Measurements from ENCODE around the gene RMDN3.

DNA sequence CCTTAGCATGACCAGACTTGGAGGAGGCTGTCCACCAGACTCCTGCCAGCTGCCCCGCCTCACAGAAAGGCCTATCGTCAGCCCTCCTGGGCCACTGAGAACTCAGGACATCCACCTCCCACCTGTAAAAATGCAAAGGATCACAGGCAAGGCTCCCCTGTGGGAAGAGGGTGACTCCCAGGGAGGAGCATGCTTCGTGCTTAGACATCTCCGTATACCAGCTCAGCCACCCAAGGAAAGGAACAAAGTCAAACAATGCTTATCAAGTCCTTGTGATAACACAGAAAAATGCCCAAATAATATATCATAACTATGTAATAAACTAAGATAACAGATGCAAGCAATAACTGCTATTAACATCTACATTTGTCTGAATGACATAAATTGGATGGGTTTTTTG lies 4.2 kb downstream of the RMDN3 start:
- TF ChIP-seq, protein P1, sequence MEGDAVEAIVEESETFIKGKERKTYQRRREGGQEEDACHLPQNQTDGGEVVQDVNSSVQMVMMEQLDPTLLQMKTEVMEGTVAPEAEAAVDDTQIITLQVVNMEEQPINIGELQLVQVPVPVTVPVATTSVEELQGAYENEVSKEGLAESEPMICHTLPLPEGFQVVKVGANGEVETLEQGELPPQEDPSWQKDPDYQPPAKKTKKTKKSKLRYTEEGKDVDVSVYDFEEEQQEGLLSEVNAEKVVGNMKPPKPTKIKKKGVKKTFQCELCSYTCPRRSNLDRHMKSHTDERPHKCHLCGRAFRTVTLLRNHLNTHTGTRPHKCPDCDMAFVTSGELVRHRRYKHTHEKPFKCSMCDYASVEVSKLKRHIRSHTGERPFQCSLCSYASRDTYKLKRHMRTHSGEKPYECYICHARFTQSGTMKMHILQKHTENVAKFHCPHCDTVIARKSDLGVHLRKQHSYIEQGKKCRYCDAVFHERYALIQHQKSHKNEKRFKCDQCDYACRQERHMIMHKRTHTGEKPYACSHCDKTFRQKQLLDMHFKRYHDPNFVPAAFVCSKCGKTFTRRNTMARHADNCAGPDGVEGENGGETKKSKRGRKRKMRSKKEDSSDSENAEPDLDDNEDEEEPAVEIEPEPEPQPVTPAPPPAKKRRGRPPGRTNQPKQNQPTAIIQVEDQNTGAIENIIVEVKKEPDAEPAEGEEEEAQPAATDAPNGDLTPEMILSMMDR (IDR thresholded peaks at IDR 0.05), result no peak
- TF ChIP-seq POLR2A (IDR thresholded peaks at IDR 0.05), result no peak
- no peak for TF ChIP-seq POLR2AphosphoS5 (IDR thresholded peaks at IDR 0.05; ENCODE audit: insufficient read depth in 1 of 2, low read depth in 1 of 2)

Measured in vagina (tissue), 2 donors.